ENCODE measurements around the gene MAML3.

- TF ChIP-seq CTCF (IDR thresholded peaks at IDR 0.05) (no peak), POLR2A (IDR thresholded peaks at IDR 0.05) (no peak), POLR2AphosphoS5 (IDR thresholded peaks at IDR 0.05) (no peak), EP300 (IDR thresholded peaks at IDR 0.05; ENCODE audit: low read depth) (no peak)
Measured at GRCh38 chr4:140076307-140076706, 77.7 kb downstream of the MAML3 start.

Data from transverse colon (tissue), 4 donors.